H1 (cell line): Measurements from ENCODE around the gene ATP6V0A4. TPM values are rescaled to one million over a fixed set of nuclear protein-coding genes. Genes with fewer than 3 reads are reported as not detected.
A peak's percentile ranks its signal among the peaks of the same experiment; 100 is the strongest.

Source experiments
- CTCF ChIA-PET: fragments of 300-600 bp; sonication (Branson Sonifier 250); formaldehyde crosslinking; loops from one replicate; lab custom pipeline; 2021; ENCODE audit not compliant: partially characterized antibody; lab: Charles Lee
- POLR2A ChIA-PET: fragments of 300-600 bp; sonication (Branson Sonifier 250); formaldehyde crosslinking; loops from one replicate; lab custom pipeline; 2021; ENCODE audit warnings: inconsistent platforms; ENCODE audit not compliant: partially characterized antibody; lab: Charles Lee
- DNase-seq, 2 experiments: peaks; one replicate each; pipeline versions ENCODE4 v3.0.0 to v3.0.0-alpha.2; 2010 to 2022; ENCODE audit warnings: low spot score in 2 of 2, low read depth in 1 of 2, mixed read lengths in 1 of 2
- FAIRE-seq: peaks from 2 replicates; lab custom pipeline; 2011; peaks lifted over from hg19 to GRCh38; lab: Jason Lieb, UNC
- H2AFZ ChIP-seq: 2 replicates; pipeline ENCODE4 v1.8.1; 2012; ENCODE audit warnings: low read length, inconsistent platforms
- H2AK5ac ChIP-seq: 2 replicates; pipeline ENCODE4 v1.6.1; 2013; ENCODE audit warnings: low read depth, low read length
- H2BK120ac ChIP-seq: replicated peaks from 2 replicates; pipeline ENCODE3; 2013; ENCODE audit warnings: low read depth, low read length, inconsistent platforms
- H2BK12ac ChIP-seq: 2 replicates; pipeline ENCODE4 v1.6.1; 2013; ENCODE audit warnings: low read depth, low read length
- H2BK15ac ChIP-seq: 2 replicates; pipeline ENCODE4 v1.6.1; 2013; ENCODE audit warnings: low read length
- H2BK20ac ChIP-seq: 2 replicates; pipeline ENCODE4 v1.6.1; 2013; ENCODE audit warnings: low read length
- H2BK5ac ChIP-seq: 2 replicates; pipeline ENCODE4 v1.6.1; 2013; ENCODE audit warnings: low read depth, low read length
- H3K14ac ChIP-seq: 2 replicates; pipeline ENCODE4 v1.6.1; 2013; ENCODE audit warnings: inconsistent platforms; ENCODE audit not compliant: insufficient read length
- H3K18ac ChIP-seq: 2 replicates; pipeline ENCODE4 v1.6.1; 2013; ENCODE audit warnings: low read length; ENCODE audit errors: extremely low read depth
- H3K23ac ChIP-seq: 2 replicates; pipeline ENCODE4 v1.6.1; 2013; ENCODE audit warnings: inconsistent platforms; ENCODE audit not compliant: insufficient read length
- H3K23me2 ChIP-seq: 2 replicates; pipeline ENCODE4 v1.6.1; 2013; ENCODE audit warnings: low read depth, low read length
- H3K27ac ChIP-seq: 2 replicates; pipeline ENCODE4 v1.6.1; 2011; ENCODE audit warnings: low read depth, low read length, inconsistent platforms
- H3K27me3 ChIP-seq, 4 experiments: replicated peaks in 1 of 4; 1 replicate in 1 of 4; 2 replicates in 3 of 4; pipeline versions ENCODE4 v1.6.1 to v1.8.1; 2011 to 2013; ENCODE audit warnings: low read length in 3 of 4, mild to moderate bottlenecking in 3 of 4, inconsistent platforms in 2 of 4, mixed read lengths in 2 of 4, moderate library complexity in 1 of 4; ENCODE audit not compliant: control insufficient read depth in 3 of 4, insufficient read depth in 3 of 4; ENCODE audit errors: extremely low read depth in 1 of 4
- H3K36me3 ChIP-seq, 4 experiments: 2 replicates each; pipeline versions ENCODE4 v1.6.1 to v1.8.1; 2011 to 2013; ENCODE audit warnings: mild to moderate bottlenecking in 4 of 4, low read length in 3 of 4, moderate library complexity in 2 of 4, control low read depth in 1 of 4, inconsistent platforms in 1 of 4; ENCODE audit not compliant: insufficient read depth in 4 of 4, control insufficient read depth in 2 of 4
- H3K4ac ChIP-seq: replicated peaks from 2 replicates; pipeline ENCODE3; 2013; ENCODE audit warnings: low read length, low read depth, mixed read lengths, inconsistent platforms; ENCODE audit not compliant: insufficient read length
- H3K4me1 ChIP-seq, 4 experiments: replicated peaks in 1 of 4; 1 replicate in 1 of 4; 2 replicates in 3 of 4; pipeline versions ENCODE4 v1.6.1 to v1.8.1; 2011 to 2013; ENCODE audit warnings: low read length in 3 of 4, inconsistent platforms in 2 of 4, mixed read lengths in 1 of 4; ENCODE audit not compliant: insufficient read depth in 4 of 4, control insufficient read depth in 3 of 4
- H3K4me2 ChIP-seq, 2 experiments: 2 replicates each; pipeline versions ENCODE4 v1.6.1 to v1.8.1; 2011 to 2013; ENCODE audit warnings: low read depth in 2 of 2, low read length in 2 of 2, control low read depth in 1 of 2, inconsistent platforms in 1 of 2, mild to moderate bottlenecking in 1 of 2; ENCODE audit not compliant: insufficient read depth in 1 of 2
- H3K4me3 ChIP-seq, 4 experiments: fragments of 200-600, 300-600 bp in 1 of 4; sonication (generic), shearing (Covaris generic), sonication (Bioruptor Twin) in 1 of 4; 2 replicates each; pipeline versions ENCODE4 v1.5.1 to v1.8.1; 2011 to 2016; ENCODE audit warnings: low read length in 4 of 4, low read depth in 3 of 4, control low read depth in 2 of 4, inconsistent platforms in 2 of 4, mild to moderate bottlenecking in 2 of 4, mixed read lengths in 1 of 4, moderate library complexity in 1 of 4; ENCODE audit not compliant: insufficient read depth in 2 of 4; ENCODE audit errors: extremely low read depth in 1 of 4
- H3K56ac ChIP-seq: replicated peaks from 2 replicates; pipeline ENCODE3; 2013; ENCODE audit warnings: low read depth, mild to moderate bottlenecking, mixed read lengths, low read length, inconsistent platforms; ENCODE audit not compliant: insufficient read length
- H3K79me1 ChIP-seq: 2 replicates; pipeline ENCODE4 v1.6.1; 2013; ENCODE audit warnings: low read depth, low read length, control low read depth
- H3K79me2 ChIP-seq, 2 experiments: 2 replicates each; pipeline versions ENCODE4 v1.6.1 to v1.8.1; 2012 to 2013; ENCODE audit warnings: low read length in 2 of 2, mild to moderate bottlenecking in 2 of 2, inconsistent platforms in 1 of 2; ENCODE audit not compliant: insufficient read depth in 2 of 2, control insufficient read depth in 1 of 2
- H3K9ac ChIP-seq, 4 experiments: replicated peaks in 1 of 4; 1 replicate in 1 of 4; 2 replicates in 3 of 4; pipeline versions ENCODE4 v1.6.1 to v1.8.1; 2011 to 2013; ENCODE audit warnings: low read depth in 3 of 4, low read length in 3 of 4, control low read depth in 2 of 4, mild to moderate bottlenecking in 2 of 4, moderate library complexity in 2 of 4, inconsistent platforms in 1 of 4; ENCODE audit errors: extremely low read depth in 1 of 4
- H3K9me3 ChIP-seq, 2 experiments: 2 replicates each; pipeline versions ENCODE4 v1.6.1 to v1.8.1; 2012 to 2013; ENCODE audit warnings: mild to moderate bottlenecking in 2 of 2, moderate library complexity in 2 of 2, control low read depth in 1 of 2, inconsistent platforms in 1 of 2, low read depth in 1 of 2, low read length in 1 of 2, mixed read lengths in 1 of 2; ENCODE audit not compliant: insufficient read depth in 2 of 2
- H4K20me1 ChIP-seq, 2 experiments: replicated peaks in 1 of 2; 2 replicates each; pipeline versions ENCODE3 to v1.8.1; 2011 to 2013; ENCODE audit warnings: inconsistent platforms in 2 of 2, low read length in 2 of 2, mild to moderate bottlenecking in 1 of 2; ENCODE audit not compliant: insufficient read depth in 2 of 2, control insufficient read depth in 1 of 2
- H4K5ac ChIP-seq: 2 replicates; pipeline ENCODE4 v1.6.1; 2013; ENCODE audit warnings: low read length, low read depth, mixed read lengths, inconsistent platforms; ENCODE audit not compliant: insufficient read length
- H4K8ac ChIP-seq: 2 replicates; pipeline ENCODE4 v1.8.0; 2013; ENCODE audit warnings: mild to moderate bottlenecking, moderate library complexity, low read length, inconsistent platforms; ENCODE audit not compliant: insufficient read depth; ENCODE audit errors: extremely low read depth
- H4K91ac ChIP-seq: replicated peaks from 2 replicates; pipeline ENCODE3; 2013; ENCODE audit warnings: low read length, mixed read lengths, inconsistent platforms; ENCODE audit not compliant: insufficient read length
- CTBP2 ChIP-seq: IDR thresholded peaks from 2 replicates; pipeline ENCODE4 v1.7.0; 2011; ENCODE audit warnings: borderline replicate concordance, mild to moderate bottlenecking, moderate library complexity, mixed read lengths, low read length; ENCODE audit not compliant: insufficient read depth, insufficient read length
- EGR1 ChIP-seq: IDR thresholded peaks from 2 replicates; pipeline ENCODE4 v1.6.1; 2011; ENCODE audit warnings: low read depth, low read length, borderline replicate concordance
- EP300 ChIP-seq, 2 experiments: IDR thresholded peaks; 1 replicate in 1 of 2; 2 replicates in 1 of 2; pipeline ENCODE4 v1.6.1; 2011 to 2012; ENCODE audit warnings: low read depth in 2 of 2, low read length in 2 of 2, mild to moderate bottlenecking in 2 of 2, borderline replicate concordance in 1 of 2, inconsistent platforms in 1 of 2, moderate library complexity in 1 of 2
- EZH2 ChIP-seq: fragments of 200-600 bp; sonication (generic); IDR thresholded peaks from 2 replicates; pipeline ENCODE4 v1.7.1; 2012; ENCODE audit warnings: low read depth, mild to moderate bottlenecking, moderate library complexity, low read length, inconsistent platforms; ENCODE audit not compliant: severe bottlenecking
- HDAC2 ChIP-seq, 2 experiments: fragments of 300-600 bp in 1 of 2; sonication (generic) in 1 of 2; IDR thresholded peaks; 2 replicates each; pipeline ENCODE4 v1.6.1; 2011 to 2012; ENCODE audit warnings: low read depth in 2 of 2, low read length in 2 of 2, mild to moderate bottlenecking in 2 of 2, moderate library complexity in 2 of 2, borderline replicate concordance in 1 of 2, inconsistent platforms in 1 of 2
- KDM1A ChIP-seq: fragments of 200-600, 300-600 bp; sonication (generic); IDR thresholded peaks from 2 replicates; pipeline ENCODE4 v1.7.1; 2016; ENCODE audit warnings: mild to moderate bottlenecking, low read length, borderline replicate concordance
- MAFK ChIP-seq: IDR thresholded peaks from 2 replicates; pipeline ENCODE4 v1.6.1; 2012; ENCODE audit warnings: low read depth, mild to moderate bottlenecking, improper control_type of control experiment, low read length
- POU5F1 ChIP-seq: IDR thresholded peaks from 2 replicates; pipeline ENCODE4 v1.6.1; 2011; ENCODE audit warnings: low read depth, mild to moderate bottlenecking, low read length, moderate library complexity
- RXRA ChIP-seq: IDR thresholded peaks from 2 replicates; pipeline ENCODE4 v1.6.1; 2011; ENCODE audit warnings: low read depth, mild to moderate bottlenecking, low read length, moderate library complexity; ENCODE audit not compliant: insufficient read depth
- SP1 ChIP-seq: IDR thresholded peaks from 2 replicates; pipeline ENCODE4 v1.6.1; 2011; ENCODE audit warnings: low read depth, low read length
- SP4 ChIP-seq: IDR thresholded peaks from 2 replicates; pipeline ENCODE4 v1.6.1; 2012; ENCODE audit warnings: low read length, inconsistent platforms
- TCF12 ChIP-seq: IDR thresholded peaks from 2 replicates; pipeline ENCODE4 v1.6.1; 2011; ENCODE audit warnings: low read depth, mild to moderate bottlenecking, low read length
- TEAD4 ChIP-seq: IDR thresholded peaks from 2 replicates; pipeline ENCODE4 v1.6.1; 2012; ENCODE audit warnings: low read depth, low read length, inconsistent platforms, mixed read lengths
- WGBS, 2 experiments: shearing (Covaris generic) in 1 of 2; methylation state at CpG; one replicate each; pipeline versions ENCODE4 v1.1.6 to v1.1.7; 2013 to 2015; ENCODE audit warnings: low lambda C conversion rate in 2 of 2, mixed read lengths in 2 of 2, inconsistent platforms in 1 of 2, low coverage in 1 of 2, missing lambda C conversion rate in 1 of 2; ENCODE audit not compliant: insufficient replicate concordance in 2 of 2, insufficient coverage in 1 of 2, insufficient read length in 1 of 2; ENCODE audit errors: extremely low coverage in 1 of 2, missing lambda C conversion rate in 1 of 2; 5-methylcytosine and 5-hydroxymethylcytosine counted together
- polyA plus RNA-seq, 7 experiments: library from polyadenylated mRNA; depleted of rRNA in 3 of 7; stranded (reverse) in 5 of 7; unstranded in 2 of 7; fragments of >200 nt in 5 of 7; fragments of 200-250 nt in 2 of 7; gene quantifications; 1 replicate in 5 of 7; 2 replicates in 1 of 7; 4 replicates in 1 of 7; pipeline versions ENCODE4 v1.2.1 to v1.2.3, GENCODE V29; 2011 to 2013; ENCODE audit warnings: missing spikeins in 2 of 7, mixed read lengths in 2 of 7
- total RNA-seq: library from RNA; stranded (reverse); fragmentation: NEBNext Ultra II Directional; extraction: Animal tissue kit (Norgen Biotek cat#: 25700); gene quantifications from 2 replicates; pipeline ENCODE4 v1.2.1, GENCODE V29; 2021

The ATP6V0A4 gene
- total and polyA plus RNA-seq, 2 of the 8 experiments (the other 6 are each of a cell fraction or from before 2014, with no cell fraction given), result 0.47 to 1.6 TPM

GRCh38 chr7:138822867-138823535 lies 25.0 kb upstream of the ATP6V0A4 start:
- 89% methylated on average over 11 of the region's 11 CpGs; no CpG with 5 or more reads in 1 of the 2 experiments for WGBS, 2 experiments
- Histone ChIP-seq H3K18ac (no peak overlapping the region), H2AK5ac (0 out of 2 replicates have a peak overlapping the region, but pooled peaks have one; percentile 6), H3K27me3 (no peaks in the 10 kb centered on the region; a peak in 1 of 7 replicates), H3K23ac (no peak overlapping the region), H2BK15ac (no peak overlapping the region), H4K20me1 (no peaks in the 10 kb centered on the region), H2BK120ac (no peak overlapping the region), H3K23me2 (no peaks in the 10 kb centered on the region), H3K9me3 (no peaks in the 10 kb centered on the region), H4K5ac (no peak overlapping the region), H4K8ac (no peak overlapping the region), H4K91ac (no peak overlapping the region), H3K79me1 (no peaks in the 10 kb centered on the region), H2AFZ (no peak overlapping the region), H3K4me2 (no peak overlapping the region), H3K9ac (no peak overlapping the region), H2BK12ac (no peak overlapping the region), H3K56ac (no peak overlapping the region), H3K36me3 (no peaks in the 10 kb centered on the region), H3K14ac (no peak overlapping the region), H2BK5ac (no peak overlapping the region), H3K4me1 (no peaks in the 10 kb centered on the region; a peak in 1 of 7 replicates), H3K4me3 (no peak overlapping the region), H3K79me2 (no peaks in the 10 kb centered on the region), H3K4ac (no peak overlapping the region), H3K27ac (no peak overlapping the region), H2BK20ac (no peak overlapping the region)
- DNase-seq (no peak), FAIRE-seq (no peak)
- ChIA-PET POLR2A (interaction anchor here (0.7 kb wide), 1 partner anchor 167 kb away, joined by 3 read pairs; no protein-coding TSS in a partner anchor), CTCF (interaction anchor here (1.1 kb wide), 1 partner anchor 15 kb away, joined by 3 read pairs; no protein-coding TSS in a partner anchor)
- TF ChIP-seq SP1 (no peak), EP300 (IDR thresholded peaks at IDR 0.05; ENCODE audit: borderline replicate concordance in 1 of 2, low read depth in 2 of 2, low read length in 2 of 2) (no peak), SP4 (no peak), RXRA (no peak), KDM1A (no peak), EZH2 (no peak), TEAD4 (no peak), HDAC2 (IDR thresholded peaks at IDR 0.05; ENCODE audit: borderline replicate concordance in 1 of 2, low read depth in 2 of 2, low read length in 2 of 2) (no peak), CTBP2 (no peak), MAFK (no peak), TCF12 (no peak), EGR1 (no peak), POU5F1 (no peak)
